Astrocyte (in vitro differentiated cells and primary cell): ENCODE measurements around the gene SPG21. TPM values are rescaled to one million over a fixed set of nuclear protein-coding genes. Genes with fewer than 3 reads are reported as not detected.

Experiments used
- DNase-seq: peaks from one replicate; pipeline ENCODE4 v3.0.0-alpha.2; 2010; ENCODE audit warnings: low read depth
- FAIRE-seq: peaks from 2 replicates; lab custom pipeline; 2011; peaks lifted over from hg19 to GRCh38; lab: Jason Lieb, UNC
- H2AFZ ChIP-seq: 2 replicates; pipeline ENCODE4 v1.6.0; 2012; ENCODE audit warnings: low read depth, low read length, inconsistent platforms
- H3K27ac ChIP-seq: 2 replicates; pipeline ENCODE4 v1.5.1; 2011; ENCODE audit warnings: low read depth, low read length, inconsistent platforms
- H3K27me3 ChIP-seq: 2 replicates; pipeline ENCODE4 v1.6.0; 2011; ENCODE audit warnings: low read length, inconsistent platforms; ENCODE audit not compliant: insufficient read depth
- H3K36me3 ChIP-seq: 2 replicates; pipeline ENCODE4 v1.5.1; 2011; ENCODE audit warnings: low read length, inconsistent platforms; ENCODE audit not compliant: insufficient read depth
- H3K4me1 ChIP-seq: 2 replicates; pipeline ENCODE4 v1.5.1; 2011; ENCODE audit warnings: low read length, inconsistent platforms; ENCODE audit not compliant: insufficient read depth
- H3K4me2 ChIP-seq: 2 replicates; pipeline ENCODE4 v1.6.0; 2012; ENCODE audit warnings: low read length, inconsistent platforms
- H3K4me3 ChIP-seq: 2 replicates; pipeline ENCODE4 v1.5.1; 2011; ENCODE audit warnings: low read depth, mild to moderate bottlenecking, low read length, inconsistent platforms; ENCODE audit not compliant: insufficient read depth
- H3K79me2 ChIP-seq: 2 replicates; pipeline ENCODE4 v1.6.0; 2012; ENCODE audit warnings: mild to moderate bottlenecking, low read length, inconsistent platforms; ENCODE audit not compliant: insufficient read depth
- H3K9ac ChIP-seq: 2 replicates; pipeline ENCODE4 v1.6.0; 2012; ENCODE audit warnings: mild to moderate bottlenecking, low read length, inconsistent platforms
- H3K9me3 ChIP-seq: 2 replicates; pipeline ENCODE4 v1.5.1; 2012; ENCODE audit warnings: low read depth, mild to moderate bottlenecking, low read length, inconsistent platforms; ENCODE audit not compliant: insufficient read depth
- H4K20me1 ChIP-seq: 2 replicates; pipeline ENCODE4 v1.6.0; 2012; ENCODE audit warnings: low read length, inconsistent platforms; ENCODE audit not compliant: insufficient read depth
- H3K27ac Mint-ChIP-seq: one replicate; pipeline ENCODE4 v1.8.0; 2021; ENCODE audit warnings: mild to moderate bottlenecking, mixed read lengths; ENCODE audit not compliant: unreplicated experiment
- H3K27me3 Mint-ChIP-seq: one replicate; pipeline ENCODE4 v1.8.0; 2021; ENCODE audit warnings: low read depth, mixed read lengths; ENCODE audit not compliant: unreplicated experiment
- H3K36me3 Mint-ChIP-seq: one replicate; pipeline ENCODE4 v1.8.0; 2021; ENCODE audit warnings: low read depth, mixed read lengths; ENCODE audit not compliant: unreplicated experiment
- H3K4me1 Mint-ChIP-seq: one replicate; pipeline ENCODE4 v1.8.0; 2021; ENCODE audit warnings: low read depth, mixed read lengths; ENCODE audit not compliant: unreplicated experiment
- H3K4me3 Mint-ChIP-seq: one replicate; pipeline ENCODE4 v1.8.0; 2021; ENCODE audit warnings: mild to moderate bottlenecking, moderate library complexity, mixed read lengths; ENCODE audit not compliant: unreplicated experiment
- H3K9me3 Mint-ChIP-seq: one replicate; pipeline ENCODE4 v1.8.0; 2021; ENCODE audit warnings: mild to moderate bottlenecking, mixed read lengths; ENCODE audit not compliant: unreplicated experiment
- EZH2 ChIP-seq: IDR thresholded peaks from 2 replicates; pipeline ENCODE4 v1.6.1; 2012; ENCODE audit warnings: mild to moderate bottlenecking, low read length, inconsistent platforms; ENCODE audit not compliant: insufficient read depth
- total RNA-seq: library from RNA; stranded (reverse); gene quantifications from 2 replicates; pipeline ENCODE4 v1.2.1, GENCODE V29; 2021
- TF ChIP-seq, protein P1 (sequence below): IDR thresholded peaks from 2 replicates; pipeline ENCODE4 v1.5.1; 2011; ENCODE audit warnings: low read depth, mild to moderate bottlenecking, inconsistent platforms, low read length, moderate library complexity; ENCODE audit not compliant: insufficient read depth

Gene SPG21
- total RNA-seq, 1 donor from 2014 or later, result 60.2 TPM

GRCh38 chr15:64915518-64916227, 74.0 kb downstream of the SPG21 start:
- no peak overlapping the region for H3K4me3 Mint-ChIP-seq
- H3K4me1 Mint-ChIP-seq, result no peaks in the 10 kb centered on the region
- H3K9ac ChIP-seq, result no peak overlapping the region
- no peak for TF ChIP-seq EZH2
- TF ChIP-seq, protein P1, sequence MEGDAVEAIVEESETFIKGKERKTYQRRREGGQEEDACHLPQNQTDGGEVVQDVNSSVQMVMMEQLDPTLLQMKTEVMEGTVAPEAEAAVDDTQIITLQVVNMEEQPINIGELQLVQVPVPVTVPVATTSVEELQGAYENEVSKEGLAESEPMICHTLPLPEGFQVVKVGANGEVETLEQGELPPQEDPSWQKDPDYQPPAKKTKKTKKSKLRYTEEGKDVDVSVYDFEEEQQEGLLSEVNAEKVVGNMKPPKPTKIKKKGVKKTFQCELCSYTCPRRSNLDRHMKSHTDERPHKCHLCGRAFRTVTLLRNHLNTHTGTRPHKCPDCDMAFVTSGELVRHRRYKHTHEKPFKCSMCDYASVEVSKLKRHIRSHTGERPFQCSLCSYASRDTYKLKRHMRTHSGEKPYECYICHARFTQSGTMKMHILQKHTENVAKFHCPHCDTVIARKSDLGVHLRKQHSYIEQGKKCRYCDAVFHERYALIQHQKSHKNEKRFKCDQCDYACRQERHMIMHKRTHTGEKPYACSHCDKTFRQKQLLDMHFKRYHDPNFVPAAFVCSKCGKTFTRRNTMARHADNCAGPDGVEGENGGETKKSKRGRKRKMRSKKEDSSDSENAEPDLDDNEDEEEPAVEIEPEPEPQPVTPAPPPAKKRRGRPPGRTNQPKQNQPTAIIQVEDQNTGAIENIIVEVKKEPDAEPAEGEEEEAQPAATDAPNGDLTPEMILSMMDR, result no peak
- H3K79me2 ChIP-seq, result no peaks in the 10 kb centered on the region
- H3K9me3 ChIP-seq, result no peaks in the 10 kb centered on the region
- no peaks in the 10 kb centered on the region for H3K9me3 Mint-ChIP-seq
- H3K4me3 ChIP-seq, result no peak overlapping the region
- H3K4me1 ChIP-seq, result peaks cover 5% of the 10 kb centered on the region
- H3K27me3 Mint-ChIP-seq, result peaks cover 46% of the 10 kb centered on the region
- H2AFZ ChIP-seq, result no peak overlapping the region
- H3K27me3 ChIP-seq, result no peaks in the 10 kb centered on the region
- no peak overlapping the region for H3K27ac Mint-ChIP-seq
- no peak for DNase-seq
- H3K27ac ChIP-seq, result no peak overlapping the region
- H3K36me3 Mint-ChIP-seq, result peaks cover 11% of the 10 kb centered on the region
- no peaks in the 10 kb centered on the region for H4K20me1 ChIP-seq
- no peaks in the 10 kb centered on the region for H3K36me3 ChIP-seq
- FAIRE-seq, result no peak
- no peak overlapping the region for H3K4me2 ChIP-seq

Other genes with a start within 250 kb of the SPG21 start
- gene RBPMS2, start 214.3 kb downstream of the SPG21 start, total RNA-seq, result 10.6 and 10.8 TPM in 2 replicates
- 0.48 and 1.7 TPM in 2 replicates for gene PIF1, start 164.3 kb downstream of the SPG21 start, total RNA-seq
- 11.5 and 12.1 TPM in 2 replicates for gene PLEKHO2, start 148.0 kb downstream of the SPG21 start, total RNA-seq
- gene ANKDD1A, start 78.0 kb downstream of the SPG21 start, total RNA-seq, result 1.1 and 1.6 TPM in 2 replicates
- 12.3 and 13.5 TPM in 2 replicates for gene MTFMT, start 39.7 kb upstream of the SPG21 start, total RNA-seq
- not detected in 2 replicates for gene SLC51B, start 55.5 kb upstream of the SPG21 start, total RNA-seq
- gene RASL12, start 78.1 kb upstream of the SPG21 start, total RNA-seq, result 0.32 and 0.36 TPM in 2 replicates
- not detected in 2 replicates for gene KBTBD13, start 86.8 kb upstream of the SPG21 start, total RNA-seq
- gene UBAP1L, start 125.3 kb upstream of the SPG21 start, total RNA-seq, result 1.8 and 1.9 TPM in 2 replicates
- 12.3 and 15.0 TPM in 2 replicates for gene PDCD7, start 143.9 kb upstream of the SPG21 start, total RNA-seq
- gene CLPX, start 195.4 kb upstream of the SPG21 start, total RNA-seq, result 45.2 and 48.8 TPM in 2 replicates
- 1.1 and 3.6 TPM in 2 replicates for gene CILP, start 221.6 kb upstream of the SPG21 start, total RNA-seq